A549 (cell line): ENCODE measurements around the gene TEX2. TPM values are rescaled to one million over a fixed set of nuclear protein-coding genes. Genes with fewer than 3 reads are reported as not detected.
A peak's percentile ranks its signal among the peaks of the same experiment; 100 is the strongest.
"Not testable (repeated sequence)": the region's sequence is repeated elsewhere in the genome, so short reads cannot be mapped to it uniquely, and the experiment has no call there.

ENCODE experiments used
- ATAC-seq, 2 experiments: fragments of 200-7000 bp in 1 of 2; fragments of >200 bp in 1 of 2; cut with Nextera tagmentation in 1 of 2; cut with Tn5 transposase in 1 of 2; 3 replicates each; pipeline versions ENCODE4 v1.8.0 to v1.9.1; 2018 to 2020; ENCODE audit warnings: mild to moderate bottlenecking in 1 of 2, moderate library complexity in 1 of 2
- CTCF ChIA-PET: fragments of 300-600 bp; sonication (Branson Sonifier 250); formaldehyde crosslinking; extraction: SDS; loops from one replicate; lab custom pipeline; 2021; ENCODE audit warnings: antibody characterized with exemption, inconsistent platforms; lab: Yijun Ruan, JAX
- POLR2A ChIA-PET: fragments of 350-600 bp; formaldehyde crosslinking; extraction: SDS; loops from one replicate; lab custom pipeline; 2021; ENCODE audit warnings: antibody characterized with exemption, inconsistent platforms; lab: Yijun Ruan, JAX
- DNase-seq, 2 experiments: peaks; one replicate each; pipeline versions ENCODE4 v3.0.0 to v3.0.0-alpha.2; 2011 to 2016; ENCODE audit warnings: low read depth in 1 of 2, low spot score in 1 of 2
- FAIRE-seq: peaks from 2 replicates; lab custom pipeline; 2011; peaks lifted over from hg19 to GRCh38; lab: Jason Lieb, UNC
- H3K27ac ChIP-seq, 2 experiments: fragments of >200 bp; sonication (Bioruptor Twin); formaldehyde crosslinking; 3 replicates each; pipeline ENCODE4 v1.5.1; 2016 to 2017
- H3K4me1 ChIP-seq: fragments of >200 bp; sonication (Bioruptor Twin); formaldehyde crosslinking; 3 replicates; pipeline ENCODE4 v1.6.1; 2016
- H3K4me2 ChIP-seq: fragments of >200 bp; sonication (Bioruptor Twin); formaldehyde crosslinking; 3 replicates; pipeline ENCODE4 v1.6.1; 2016
- H3K4me3 ChIP-seq: fragments of >200 bp; sonication (Bioruptor Twin); formaldehyde crosslinking; 3 replicates; pipeline ENCODE4 v1.5.1; 2016
- H3K9me3 ChIP-seq: fragments of >200 bp; sonication (Bioruptor Twin); formaldehyde crosslinking; 3 replicates; pipeline ENCODE4 v1.6.1; 2016
- CBX2 ChIP-seq: fragments of 200-600 bp; sonication (generic); IDR thresholded peaks from 2 replicates; pipeline ENCODE4 v1.6.1; 2016; ENCODE audit warnings: low read depth, mild to moderate bottlenecking, borderline replicate concordance
- CBX8 ChIP-seq: fragments of 200-600 bp; sonication (generic); IDR thresholded peaks from 2 replicates; pipeline ENCODE4 v1.6.1; 2016
- CHD4 ChIP-seq: fragments of 200-600 bp; sonication (generic); IDR thresholded peaks from 2 replicates; pipeline ENCODE4 v1.6.1; 2016; ENCODE audit warnings: antibody characterized with exemption, mild to moderate bottlenecking, borderline replicate concordance
- EHMT2 ChIP-seq: fragments of 200-600 bp; sonication (generic); IDR thresholded peaks from 2 replicates; pipeline ENCODE4 v1.6.1; 2016; ENCODE audit warnings: antibody characterized with exemption, low read depth, mild to moderate bottlenecking, moderate library complexity
- ELK1 ChIP-seq: fragments of 150-350 bp; IDR thresholded peaks from 2 replicates; pipeline ENCODE4 v1.6.1; 2014; ENCODE audit warnings: low read depth, mild to moderate bottlenecking, low read length
- ESRRA ChIP-seq: fragments of 150-350 bp; IDR thresholded peaks from 2 replicates; pipeline ENCODE4 v1.6.1; 2014; ENCODE audit warnings: mild to moderate bottlenecking, low read length, borderline replicate concordance
- FOSB ChIP-seq: fragments of 250-450 bp; sonication (Bioruptor Pico); IDR thresholded peaks from 2 replicates; pipeline ENCODE4 v1.5.0; 2020; ENCODE audit warnings: mild to moderate bottlenecking, moderate library complexity
- FOSL2 ChIP-seq, 2 experiments: fragments of 450-650 bp in 1 of 2; fragments of >200 bp in 1 of 2; sonication (Bioruptor Twin) in 1 of 2; formaldehyde crosslinking; IDR thresholded peaks; 2 replicates each; pipeline versions ENCODE4 v1.5.0 to v1.6.1; 2016 to 2020; ENCODE audit warnings: mild to moderate bottlenecking in 1 of 2, moderate library complexity in 1 of 2
- FOXS1 ChIP-seq: fragments of 250-450 bp; sonication (Bioruptor Pico); IDR thresholded peaks from 2 replicates; pipeline ENCODE4 v1.5.0; 2020; ENCODE audit warnings: mild to moderate bottlenecking, moderate library complexity
- HDAC2 ChIP-seq: fragments of 200-600 bp; sonication (generic); IDR thresholded peaks from 2 replicates; pipeline ENCODE4 v1.6.1; 2016
- HOXB5 ChIP-seq: fragments of 250-450 bp; sonication (Bioruptor Pico); IDR thresholded peaks from 2 replicates; pipeline ENCODE4 v1.5.0; 2020; ENCODE audit warnings: mild to moderate bottlenecking, moderate library complexity
- MAFK ChIP-seq: fragments of 450-650 bp; IDR thresholded peaks from 2 replicates; pipeline ENCODE4 v1.6.1; 2014; ENCODE audit not compliant: partially characterized antibody
- MYC ChIP-seq: IDR thresholded peaks from 2 replicates; pipeline ENCODE4 v1.6.1; 2012; ENCODE audit warnings: mild to moderate bottlenecking, inconsistent platforms, low read length, improper control_type of control experiment, borderline replicate concordance
- NPAS2 ChIP-seq: fragments of 250-450 bp; sonication (Bioruptor Pico); IDR thresholded peaks from 2 replicates; pipeline ENCODE4 v1.8.0; 2022; ENCODE audit warnings: mild to moderate bottlenecking, moderate library complexity, borderline replicate concordance
- NR3C1 ChIP-seq: fragments of >200 bp; sonication (Bioruptor Twin); formaldehyde crosslinking; IDR thresholded peaks from 3 replicates; pipeline ENCODE4 v1.6.1; 2017
- PBX3 ChIP-seq: IDR thresholded peaks from 2 replicates; pipeline ENCODE4 v1.6.1; 2012
- PHF8 ChIP-seq: fragments of 200-600 bp; sonication (generic); IDR thresholded peaks from 2 replicates; pipeline ENCODE4 v1.6.1; 2016; ENCODE audit warnings: low read depth, mild to moderate bottlenecking, antibody characterized with exemption, moderate library complexity, borderline replicate concordance
- POLR2AphosphoS2 ChIP-seq: conservative IDR thresholded peaks from 2 replicates; pipeline ENCODE4 v1.6.1; 2012; ENCODE audit warnings: low read length, improper control_type of control experiment, inconsistent platforms
- RAD21 ChIP-seq, 2 experiments: fragments of >200 bp in 1 of 2; sonication (Bioruptor Twin) in 1 of 2; formaldehyde crosslinking in 1 of 2; IDR thresholded peaks in 1 of 2; conservative IDR thresholded peaks in 1 of 2; 2 replicates in 1 of 2; 3 replicates in 1 of 2; pipeline ENCODE4 v1.6.1; 2012 to 2018; ENCODE audit warnings: inconsistent platforms in 1 of 2
- REST ChIP-seq: fragments of 200-600 bp; sonication (generic); IDR thresholded peaks from 2 replicates; pipeline ENCODE4 v1.6.1; 2016; ENCODE audit warnings: antibody characterized with exemption, mild to moderate bottlenecking, moderate library complexity
- RFX5 ChIP-seq: fragments of 450-650 bp; IDR thresholded peaks from 2 replicates; pipeline ENCODE4 v1.7.1; 2014; ENCODE audit warnings: antibody characterized with exemption, mild to moderate bottlenecking, moderate library complexity
- SREBF2 ChIP-seq: fragments of 450-650 bp; IDR thresholded peaks from 2 replicates; pipeline ENCODE4 v1.6.1; 2014; ENCODE audit warnings: mild to moderate bottlenecking, moderate library complexity
- ZC3H11A ChIP-seq: fragments of 450-650 bp; IDR thresholded peaks from 2 replicates; pipeline ENCODE4 v1.6.1; 2014; ENCODE audit warnings: antibody characterized with exemption, mild to moderate bottlenecking
- ZFP36 ChIP-seq: fragments of 450-650 bp; IDR thresholded peaks from 2 replicates; pipeline ENCODE4 v1.6.1; 2014; ENCODE audit warnings: borderline replicate concordance; ENCODE audit not compliant: partially characterized antibody
- WGBS: methylation state at CpG from one replicate; pipeline ENCODE4 v1.1.6; 2017; ENCODE audit errors: missing lambda C conversion rate; 5-methylcytosine and 5-hydroxymethylcytosine counted together
- polyA plus RNA-seq, 4 experiments: library from polyadenylated mRNA; depleted of rRNA in 3 of 4; stranded (reverse); fragments of >200 nt; fragmentation: RNase III in 1 of 4; extraction: RNeasy Plus Mini Kit Qiagen cat#74134 plus additional on column Dnase treatment in 1 of 4; gene quantifications; 2 replicates in 3 of 4; 3 replicates in 1 of 4; pipeline ENCODE4 v1.2.3, GENCODE V29; 2011 to 2017

The TEX2 gene
- polyA plus RNA-seq, 2 of the 4 experiments (the other 2 are of a cell fraction), result 9.3 to 16.2 TPM

GRCh38 chr17:64171041-64171440, 92.0 kb downstream of the TEX2 start:
- DNase-seq, result peak in 1 of 2 experiments; percentile 16

GRCh38 chr17:64170286-64170685, 92.8 kb downstream of the TEX2 start:
- ChIA-PET CTCF (interaction anchor here (1.5 to 2.8 kb wide), 3 partner anchors 11 to 141 kb away, joined by 3 to 8 read pairs (median 4); no protein-coding TSS in a partner anchor), POLR2A (interaction anchor here (0.6 kb wide), 1 partner anchor 336 kb away, joined by 6 read pairs; the partner anchor contains the start of gene CEP95)
- no peak overlapping the region for H3K27ac ChIP-seq
- no peak for FAIRE-seq
- TF ChIP-seq HDAC2, result no peak
- no peak for TF ChIP-seq REST
- TF ChIP-seq FOSL2 (IDR thresholded peaks at IDR 0.05), result no peak
- no peak for TF ChIP-seq FOSL2 (CRISPR knock-in tag; IDR thresholded peaks at IDR 0.05)
- no peak for TF ChIP-seq MYC
- TF ChIP-seq CBX2, result no peak
- TF ChIP-seq CHD4, result no peak
- TF ChIP-seq ZFP36, result no peak
- no peak for TF ChIP-seq RFX5
- no peak for TF ChIP-seq NPAS2
- TF ChIP-seq NR3C1, result no peak
- TF ChIP-seq PHF8, result no peak
- no peak for TF ChIP-seq ESRRA
- TF ChIP-seq RAD21 (conservative IDR thresholded peaks at IDR 0.05 in 1 of 2, IDR thresholded peaks at IDR 0.05 in 1 of 2), result no peak
- TF ChIP-seq CBX8, result no peak
- TF ChIP-seq HOXB5 (CRISPR knock-in tag), result no peak
- TF ChIP-seq FOXS1 (CRISPR knock-in tag), result no peak
- TF ChIP-seq ZC3H11A, result no peak
- TF ChIP-seq EHMT2, result no peak
- TF ChIP-seq PBX3, result no peak
- no peak for TF ChIP-seq ELK1
- WGBS, result 87% methylated on average over 4 of the region's 4 CpGs
- H3K4me2 ChIP-seq, result no peak overlapping the region
- no peaks in the 10 kb centered on the region for H3K4me1 ChIP-seq
- no peak for ATAC-seq
- no peaks in the 10 kb centered on the region for H3K9me3 ChIP-seq
- DNase-seq, result no peak
- H3K4me3 ChIP-seq, result no peak overlapping the region

More at GRCh38 chr17:64171041-64171440, 92.0 kb downstream of the TEX2 start:
- no peak overlapping the region for H3K4me2 ChIP-seq
- H3K9me3 ChIP-seq, result no peaks in the 10 kb centered on the region
- H3K4me1 ChIP-seq, result no peaks in the 10 kb centered on the region
- ChIA-PET POLR2A (interaction anchor here (0.6 kb wide), 1 partner anchor 336 kb away, joined by 6 read pairs; the partner anchor contains the start of gene CEP95), CTCF (interaction anchor here (1.5 to 2.8 kb wide), 2 partner anchors 11 to 13 kb away, joined by 3 to 8 read pairs; no protein-coding TSS in a partner anchor)
- no peak overlapping the region for H3K27ac ChIP-seq
- H3K4me3 ChIP-seq, result no peak overlapping the region
- ATAC-seq (no peak), FAIRE-seq (no peak)
- TF ChIP-seq POLR2AphosphoS2 (no peak), CBX8 (no peak), SREBF2 (no peak), EHMT2 (no peak), FOSB (CRISPR knock-in tag) (no peak), ZFP36 (no peak), MAFK (no peak)
- 87% methylated on average over 8 of the region's 8 CpGs for WGBS

GRCh38 chr17:64167666-64168065, 95.4 kb downstream of the TEX2 start:
- ChIA-PET POLR2A (interaction anchor here (1.4 kb wide), 1 partner anchor 22 kb away, joined by 5 read pairs; no protein-coding TSS in a partner anchor), CTCF (interaction anchor here (0.6 to 1.9 kb wide), 13 partner anchors 10 to 256 kb away, joined by 3 to 7 read pairs (median 3); no protein-coding TSS in a partner anchor)
- not testable (repeated sequence) for H3K27ac ChIP-seq, FAIRE-seq, ATAC-seq, H3K4me1 ChIP-seq, DNase-seq, H3K4me3 ChIP-seq, H3K9me3 ChIP-seq, H3K4me2 ChIP-seq
- 91% methylated on average over 3 of the region's 3 CpGs for WGBS
